Measurements from ENCODE around the gene REPS2. TPM values are rescaled to one million over a fixed set of nuclear protein-coding genes. Genes with fewer than 3 reads are reported as not detected.

REPS2 gene
- total and polyA plus RNA-seq, 2 experiments from 2014 or later, result 1.2 to 4.4 TPM

- no peaks in the 10 kb centered on the region for H3K36me3 ChIP-seq (ENCODE audit: insufficient read depth)
- no peaks in the 10 kb centered on the region for H3K4me1 Mint-ChIP-seq
- H3K4me2 ChIP-seq, result no peak overlapping the region
- H3K9me2 ChIP-seq (ENCODE audit: insufficient read depth), result no peaks in the 10 kb centered on the region
- H3K27ac Mint-ChIP-seq, result no peak overlapping the region
- H3K36me3 Mint-ChIP-seq (ENCODE audit: low read depth), result no peaks in the 10 kb centered on the region
- H4K20me1 ChIP-seq (replicated peaks; ENCODE audit: insufficient read depth), result no peaks in the 10 kb centered on the region
- TF ChIP-seq ZNF462 (CRISPR knock-in tag; IDR thresholded peaks at IDR 0.05), result no peak
- TF ChIP-seq POLR2AphosphoS5 (IDR thresholded peaks at IDR 0.05; ENCODE audit: low read depth), result no peak
- TF ChIP-seq ZNF331 (CRISPR knock-in tag; IDR thresholded peaks at IDR 0.05; ENCODE audit: low read depth), result no peak
- TF ChIP-seq REST (IDR thresholded peaks at IDR 0.05; ENCODE audit: unreplicated experiment), result no peak
- TF ChIP-seq STAT1 (IDR thresholded peaks at IDR 0.05; ENCODE audit: unreplicated experiment), result no peak
- no peak for TF ChIP-seq ZNF114 (CRISPR knock-in tag; IDR thresholded peaks at IDR 0.05)
- no peak for TF ChIP-seq NANOG (IDR thresholded peaks at IDR 0.05; ENCODE audit: borderline replicate concordance)
- TF ChIP-seq EZH2phosphoT487 (IDR thresholded peaks at IDR 0.05; ENCODE audit: unreplicated experiment), result no peak
- no peak for TF ChIP-seq EZH2 (IDR thresholded peaks at IDR 0.05; ENCODE audit: low read depth, unreplicated experiment)
- no peak for TF ChIP-seq CTCF (conservative IDR thresholded peaks at IDR 0.05; ENCODE audit: low read depth in 2 of 2)
- no peak for TF ChIP-seq JUNB (IDR thresholded peaks at IDR 0.05; ENCODE audit: unreplicated experiment)
- no peak for TF ChIP-seq ETS1 (IDR thresholded peaks at IDR 0.05)
- no peak for TF ChIP-seq CREB1 (CRISPR knock-in tag; IDR thresholded peaks at IDR 0.05; ENCODE audit: low read depth)
- H3F3A ChIP-seq (replicated peaks; ENCODE audit: low read depth), result no peaks in the 10 kb centered on the region
- no peak overlapping the region for H3K27ac ChIP-seq (ENCODE audit: low read depth)
- H3K4me3 Mint-ChIP-seq, result no peak overlapping the region
- H3K27me3 Mint-ChIP-seq (ENCODE audit: insufficient read depth, low read depth, poor library complexity), result no peaks in the 10 kb centered on the region
- no peaks in the 10 kb centered on the region for H3K27me3 ChIP-seq (ENCODE audit: insufficient read depth)
- peaks cover 5% of the 10 kb centered on the region; the same call in 1 of the 3 replicates for H3K9me3 Mint-ChIP-seq
- no peaks in the 10 kb centered on the region for H3K79me2 ChIP-seq (replicated peaks; ENCODE audit: insufficient read depth)
- no peaks in the 10 kb centered on the region for H3K4me1 ChIP-seq (ENCODE audit: insufficient read depth)
- H3K4me3 ChIP-seq, result no peak overlapping the region
- no peak overlapping the region for H2AFZ ChIP-seq
- ATAC-seq, result no peak
- DNase-seq (ENCODE audit: low spot score), result no peak
Observed at GRCh38 chrX:16985286-16985685, 38.8 kb downstream of the REPS2 start.

Data from GM23338 (cell line).